Right hindlimb (tissue), 1 donor: ENCODE results near the gene UBE4B.
"Not testable (repeated sequence)": the region's sequence is repeated elsewhere in the genome, so short reads cannot be mapped to it uniquely, and the experiment has no call there.

Experiments used
- DNase-seq: peaks from one replicate; pipeline ENCODE4 v3.0.0-alpha.2; 2018

The UBE4B gene

DNA sequence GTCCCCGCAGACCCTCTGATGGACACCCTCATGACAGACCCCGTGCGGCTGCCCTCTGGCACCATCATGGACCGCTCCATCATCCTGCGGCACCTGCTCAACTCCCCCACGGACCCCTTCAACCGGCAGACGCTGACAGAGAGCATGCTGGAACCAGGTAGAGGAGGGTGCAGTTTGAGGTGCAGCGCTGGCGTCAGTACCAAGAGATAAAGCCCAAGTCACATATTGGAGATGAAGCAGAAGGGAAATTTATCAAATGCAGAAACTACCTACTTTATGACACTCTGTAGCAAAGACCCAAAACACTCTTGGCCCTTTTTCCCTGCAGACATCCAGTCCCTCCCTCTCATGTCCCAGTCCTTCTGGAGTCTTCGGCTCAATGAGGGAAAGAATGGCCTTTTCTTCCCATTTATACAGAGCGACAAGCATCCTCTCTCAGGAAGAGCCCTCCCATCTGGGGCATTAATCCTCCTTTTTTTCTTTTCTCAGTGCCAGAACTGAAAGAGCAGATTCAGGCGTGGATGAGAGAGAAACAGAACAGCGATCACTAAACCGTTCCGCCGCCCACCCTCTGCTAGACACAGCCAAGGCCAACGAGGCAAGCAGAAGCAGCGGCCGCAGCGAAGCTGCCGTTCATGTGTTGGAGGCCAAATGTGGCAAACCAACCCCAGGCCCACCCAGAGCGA, 146.8 kb downstream of the UBE4B start:
- DNase-seq, result no peak

DNA sequence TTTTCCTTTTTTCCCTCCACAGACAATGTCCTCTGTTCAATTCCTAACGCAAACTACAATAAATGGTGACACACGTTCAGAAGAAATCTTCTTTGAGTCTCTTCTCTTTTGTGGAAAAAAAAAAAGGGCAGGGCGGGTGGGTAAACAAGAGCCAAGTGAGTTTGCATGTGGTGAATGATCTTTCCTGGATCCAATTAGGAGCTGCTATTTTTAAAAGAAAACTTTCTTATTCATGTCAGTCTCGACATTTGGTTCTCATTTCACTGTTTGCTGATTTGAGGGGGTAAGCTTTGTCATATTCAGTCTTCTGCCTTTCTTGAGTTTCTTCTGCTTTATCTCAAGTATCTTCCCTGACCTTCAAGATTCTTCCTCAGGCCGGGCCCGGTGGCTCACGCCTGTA, 148.4 kb downstream of the UBE4B start:
- DNase-seq, result no peak

DNA sequence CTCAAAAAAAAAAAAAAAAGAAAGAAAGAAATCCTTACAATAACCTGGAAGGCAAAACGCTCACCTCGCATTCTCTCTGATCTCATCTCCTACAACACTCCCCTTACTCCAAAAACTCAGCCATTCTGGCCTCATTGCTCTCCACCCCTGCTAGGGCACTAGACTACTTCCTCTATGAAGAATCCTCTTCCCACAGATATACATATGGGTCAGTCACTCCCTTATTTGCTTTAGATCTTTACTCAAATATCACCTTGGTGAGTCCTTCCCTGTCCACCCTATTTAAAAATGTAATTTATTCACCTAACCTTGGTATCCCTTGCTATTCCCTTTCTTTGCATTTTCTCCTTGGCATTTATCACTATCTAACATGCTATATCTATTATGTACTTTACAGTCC, 153.0 kb downstream of the UBE4B start:
- no peak for DNase-seq

DNA sequence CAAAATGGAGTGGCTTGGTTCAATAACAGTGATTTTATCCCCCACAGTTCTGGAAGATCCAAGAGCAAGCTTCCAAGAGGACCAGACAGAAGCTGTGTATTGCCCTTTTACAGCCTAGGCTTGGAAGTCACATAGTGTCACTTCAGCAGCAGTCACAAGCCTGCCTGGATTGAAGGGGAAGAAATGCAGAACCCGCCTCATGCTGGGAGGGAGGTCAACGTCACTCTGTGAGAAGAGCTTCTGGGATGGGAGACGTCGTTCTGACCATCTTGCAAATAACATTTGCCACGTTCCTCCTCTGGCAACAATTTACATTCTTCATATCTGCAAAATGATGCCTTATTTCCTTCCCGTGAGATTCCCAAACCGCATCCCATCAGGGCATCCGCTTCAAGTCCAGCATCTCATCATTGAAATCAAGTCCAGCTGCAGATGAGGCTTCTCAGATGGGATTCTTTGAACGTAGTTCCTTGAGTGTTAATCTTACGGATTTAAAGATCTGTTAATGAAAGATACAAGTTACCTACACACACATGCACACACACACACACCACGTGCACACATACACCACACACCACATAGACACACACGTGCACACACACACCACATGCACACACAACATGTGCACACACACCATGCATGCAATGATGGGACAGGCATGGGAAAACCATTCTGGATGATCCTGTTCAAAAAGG, 153.7 kb downstream of the UBE4B start:
- DNase-seq, result no peak

DNA sequence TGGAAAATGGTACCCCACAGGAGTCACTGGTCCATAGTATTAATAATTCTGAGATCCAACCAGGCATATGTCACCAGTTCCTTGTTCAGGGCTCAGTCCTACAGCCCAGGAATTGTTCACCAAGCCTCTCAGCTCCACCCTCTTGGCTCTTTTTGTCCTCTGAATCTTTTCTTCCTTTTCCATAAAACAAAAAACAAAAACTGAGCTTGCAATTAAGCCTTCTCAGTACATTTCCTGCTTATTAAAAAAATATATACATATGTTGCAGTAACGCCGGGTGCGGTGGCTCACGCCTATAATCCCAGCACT, 154.2 kb downstream of the UBE4B start:
- DNase-seq, result no peak

DNA sequence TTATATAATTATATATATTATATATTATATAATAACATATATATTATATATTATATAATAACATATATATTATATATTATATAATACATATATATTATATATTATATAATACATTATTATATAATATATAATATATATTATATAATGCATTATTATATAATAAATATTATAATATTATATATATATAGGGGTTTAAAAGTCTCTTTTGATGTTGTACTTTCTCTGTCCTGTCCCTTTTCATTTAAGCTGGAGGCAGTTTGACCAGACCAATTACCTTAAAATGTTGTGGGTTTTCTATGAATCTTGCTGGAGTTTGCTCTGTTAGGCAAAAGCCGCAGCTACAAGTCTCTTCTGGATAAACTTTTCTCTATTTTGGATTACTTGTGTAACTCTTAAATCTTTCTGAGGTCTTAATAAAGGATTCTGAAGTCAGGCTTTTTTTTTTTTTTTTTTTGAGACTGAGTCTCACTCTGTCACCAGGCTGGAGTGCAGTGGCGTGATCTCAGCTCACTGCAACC, 155.4 kb downstream of the UBE4B start:
- DNase-seq, result no peak

DNA sequence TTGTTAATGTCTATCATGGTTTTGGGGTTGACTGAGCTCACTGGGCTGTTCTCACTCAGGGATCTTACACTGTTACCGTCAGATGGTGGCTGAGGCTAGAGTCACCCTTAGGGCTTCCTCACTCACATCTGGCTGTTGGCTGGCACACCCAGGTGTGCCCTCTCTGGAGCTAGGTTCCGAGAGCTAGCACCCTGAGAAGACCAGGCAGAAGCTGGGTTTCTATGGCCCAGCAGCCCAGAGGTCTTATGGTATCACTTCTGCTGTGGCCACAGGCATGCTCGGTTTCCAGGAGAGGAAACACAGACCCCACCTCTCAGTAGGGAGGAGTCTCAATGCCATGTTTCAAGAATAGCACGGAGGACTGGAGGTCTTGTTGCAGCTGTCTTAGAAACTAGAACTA, 156.9 kb downstream of the UBE4B start:
- DNase-seq, result no peak

DNA sequence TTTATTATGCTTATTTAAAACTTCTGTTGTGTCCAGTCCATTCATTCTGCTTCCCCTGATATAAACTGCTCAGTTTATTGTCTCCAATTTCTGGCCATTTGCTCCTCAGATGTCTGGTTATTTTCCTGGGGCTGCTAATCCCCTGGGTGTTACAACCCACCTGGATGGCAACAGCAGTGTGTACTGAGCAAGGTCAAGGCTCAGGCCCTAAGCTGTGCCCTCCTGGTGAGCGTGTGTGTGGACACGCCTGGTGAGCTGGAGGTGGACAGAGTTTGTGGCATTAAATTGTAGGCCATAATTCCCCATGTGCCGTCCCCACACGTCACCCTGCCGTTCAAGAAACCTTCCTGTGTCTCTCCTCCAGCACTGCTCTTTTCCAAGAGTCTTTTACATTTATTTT, 159.5 kb downstream of the UBE4B start:
- no peak for DNase-seq

DNA sequence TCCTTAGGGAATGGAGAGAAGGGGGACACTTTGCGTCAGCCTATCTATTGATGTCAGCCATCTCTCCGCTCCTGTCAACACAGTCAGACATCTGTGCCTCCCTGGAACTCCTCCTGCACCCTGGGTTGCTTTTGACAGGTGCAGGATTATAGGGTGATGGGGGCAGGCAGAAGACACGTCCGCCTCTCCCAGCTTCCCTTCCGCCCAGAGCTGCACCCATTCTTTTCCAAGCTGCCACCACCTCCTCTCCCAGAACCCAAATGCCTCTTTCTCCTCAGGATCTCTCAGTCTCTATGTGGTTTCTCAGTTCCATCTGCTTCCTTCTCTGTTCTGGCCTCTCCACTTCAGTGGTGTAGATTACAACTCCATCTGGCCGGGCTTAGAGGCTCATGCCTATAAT, 160.5 kb downstream of the UBE4B start:
- DNase-seq, result no peak

DNA sequence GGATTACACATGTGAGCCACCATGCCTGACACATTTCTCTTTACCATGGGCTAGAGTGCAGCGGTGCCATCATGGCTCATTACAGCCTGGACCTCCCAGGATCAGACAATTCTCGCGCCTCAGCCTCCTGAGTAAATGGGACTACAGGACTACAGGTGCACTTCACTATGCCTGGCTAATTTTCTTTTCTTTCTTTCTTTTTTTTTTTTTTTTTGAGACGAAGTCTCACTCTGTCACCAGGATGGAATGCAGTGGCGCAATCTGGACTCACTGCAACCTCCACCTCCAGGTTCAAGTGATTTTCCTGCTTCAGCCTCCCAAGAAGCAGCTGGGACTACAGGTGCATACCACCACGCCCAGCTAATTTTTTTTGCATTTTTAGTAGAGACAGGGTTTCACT, 162.8 kb downstream of the UBE4B start:
- no peak for DNase-seq

DNA sequence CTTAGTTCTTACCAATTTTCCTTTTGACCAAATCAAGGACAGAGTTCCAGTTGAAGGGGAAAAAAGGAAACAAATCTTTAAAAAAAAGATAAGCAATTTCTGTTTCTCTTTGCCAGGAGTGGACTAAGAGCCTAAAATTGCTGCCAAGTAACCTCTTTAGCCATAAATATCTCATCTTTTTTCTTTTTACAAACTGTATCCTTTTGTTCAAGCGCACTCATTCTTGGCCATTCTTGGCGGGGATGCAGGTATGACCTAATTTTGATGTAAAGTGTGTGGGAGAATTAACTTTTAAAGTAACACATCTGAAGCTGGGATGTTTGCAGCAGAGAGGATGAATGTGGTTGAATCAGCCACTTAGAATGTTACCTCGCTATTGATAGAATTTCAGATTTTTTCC, 164.2 kb downstream of the UBE4B start:
- peak; percentile 65 for DNase-seq

DNA sequence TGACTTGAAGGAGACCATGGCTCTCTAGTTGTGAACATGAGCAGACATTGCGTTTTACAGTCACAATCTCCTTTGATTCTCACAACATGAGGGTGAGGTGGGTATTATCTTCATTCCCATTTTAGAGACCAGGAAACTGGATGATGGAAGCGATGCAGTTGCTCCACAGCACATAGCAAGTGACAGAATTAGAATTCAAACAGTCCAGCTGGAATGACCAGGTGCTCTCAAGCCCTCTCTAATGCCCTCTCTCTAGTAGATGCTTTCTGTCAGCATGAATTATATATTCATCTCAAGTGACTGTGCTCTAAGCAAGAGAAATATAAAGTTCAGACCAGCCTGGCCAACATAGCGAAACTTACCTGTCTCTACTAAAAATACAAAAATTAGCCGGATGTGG, 167.9 kb downstream of the UBE4B start:
- no peak for DNase-seq

DNA sequence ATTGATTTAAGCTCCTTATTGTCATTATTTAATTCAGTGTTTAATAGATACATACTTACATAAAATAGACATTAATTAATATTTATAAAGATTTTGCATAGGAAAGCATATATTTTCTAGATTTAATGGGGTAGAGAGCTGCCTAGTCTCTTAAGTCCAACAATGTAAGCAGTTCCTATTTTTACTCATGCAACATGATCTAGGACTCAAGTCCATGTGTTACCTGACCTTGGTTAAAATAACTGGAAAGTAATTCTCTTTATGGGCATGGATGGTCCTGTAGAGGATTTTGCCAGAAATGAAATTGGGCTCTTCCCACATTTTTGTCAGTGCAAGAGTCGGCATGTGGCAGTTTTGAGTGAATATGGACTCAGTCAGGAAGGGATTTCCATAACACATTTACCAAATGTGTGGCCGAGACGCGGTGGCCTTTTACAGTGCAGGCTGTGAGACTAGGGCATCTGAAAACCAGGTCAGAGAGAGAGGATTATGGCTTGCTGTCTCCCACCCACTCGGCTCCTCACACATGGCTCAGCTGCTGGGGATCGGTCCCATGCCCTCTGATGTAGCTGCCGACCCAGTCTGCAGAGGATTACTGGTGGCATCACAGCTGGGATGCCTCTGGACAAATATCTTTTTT, 171.4 kb downstream of the UBE4B start:
- DNase-seq, result no peak

DNA sequence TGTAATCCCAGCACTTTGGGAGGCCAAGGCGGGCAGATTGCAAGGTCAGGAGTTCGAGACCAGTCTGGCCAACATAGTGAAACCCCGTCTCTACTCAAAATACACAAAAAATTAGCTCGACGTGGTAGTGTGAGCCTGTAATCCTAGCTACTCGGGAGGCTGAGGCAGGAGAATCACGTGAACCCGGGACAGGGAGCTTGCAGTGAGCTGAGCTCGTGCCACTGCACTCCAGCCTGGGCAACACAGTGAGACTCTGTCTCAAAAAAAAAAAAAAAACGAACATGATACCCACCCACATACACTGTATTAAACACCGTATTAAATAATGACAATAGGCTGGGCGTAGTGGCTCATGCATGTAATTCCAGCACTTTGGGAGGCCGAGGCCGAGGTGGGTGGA, 172.4 kb downstream of the UBE4B start:
- DNase-seq, result not testable (repeated sequence)

DNA sequence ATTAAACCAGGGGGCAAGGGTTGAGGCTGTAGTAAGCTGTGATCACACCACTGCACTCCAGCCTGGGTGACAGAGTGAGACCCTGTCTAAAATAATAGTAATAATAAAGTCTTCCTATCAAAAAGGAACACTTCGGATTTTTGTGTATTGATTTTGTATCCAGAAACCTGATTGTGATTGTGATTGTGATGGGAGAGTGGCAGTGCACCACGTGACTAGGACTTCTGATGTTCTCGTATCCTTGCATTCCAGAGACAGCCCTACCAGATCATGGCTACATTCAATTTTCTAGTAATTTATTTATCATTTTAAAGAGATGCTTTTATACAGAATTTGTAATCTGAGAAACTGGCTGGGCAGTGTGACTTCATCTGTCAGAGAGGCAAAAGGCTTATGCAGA, 175.1 kb downstream of the UBE4B start:
- DNase-seq, result no peak

DNA sequence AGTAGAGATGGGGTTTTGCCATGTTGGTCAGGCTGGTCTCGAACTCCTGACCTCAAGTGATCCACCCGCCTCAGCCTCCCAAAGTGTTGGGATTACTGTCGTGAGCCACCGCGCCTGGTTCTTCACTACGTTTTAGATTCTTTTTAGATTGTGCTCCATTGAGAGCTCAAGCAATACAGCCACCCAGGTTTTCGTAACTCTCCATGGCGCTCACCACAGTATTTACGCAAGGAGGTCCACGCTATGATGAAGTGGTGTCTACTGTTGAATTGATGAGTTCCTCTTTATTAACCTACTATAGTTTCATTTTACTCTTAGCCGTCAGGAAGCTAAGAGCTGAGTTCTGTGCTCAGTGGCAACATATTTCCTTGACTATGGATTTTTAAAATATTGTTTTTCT, 175.8 kb downstream of the UBE4B start:
- no peak for DNase-seq

DNA sequence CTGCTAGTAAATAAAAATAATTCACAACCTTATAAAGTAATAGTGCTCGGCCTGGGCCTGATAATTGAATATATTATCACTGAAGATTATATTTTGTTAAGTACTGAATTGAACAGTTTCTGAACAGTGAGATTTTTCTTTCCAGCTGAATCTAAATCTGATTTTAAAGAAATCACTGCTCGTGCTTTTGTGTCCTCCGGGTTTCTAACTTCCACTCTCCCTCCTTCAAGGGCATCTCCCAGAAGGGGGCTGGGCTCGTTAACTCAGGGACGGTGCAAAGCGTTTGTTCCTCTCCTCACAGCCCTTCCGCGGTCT, 176.8 kb downstream of the UBE4B start:
- DNase-seq, result no peak

DNA sequence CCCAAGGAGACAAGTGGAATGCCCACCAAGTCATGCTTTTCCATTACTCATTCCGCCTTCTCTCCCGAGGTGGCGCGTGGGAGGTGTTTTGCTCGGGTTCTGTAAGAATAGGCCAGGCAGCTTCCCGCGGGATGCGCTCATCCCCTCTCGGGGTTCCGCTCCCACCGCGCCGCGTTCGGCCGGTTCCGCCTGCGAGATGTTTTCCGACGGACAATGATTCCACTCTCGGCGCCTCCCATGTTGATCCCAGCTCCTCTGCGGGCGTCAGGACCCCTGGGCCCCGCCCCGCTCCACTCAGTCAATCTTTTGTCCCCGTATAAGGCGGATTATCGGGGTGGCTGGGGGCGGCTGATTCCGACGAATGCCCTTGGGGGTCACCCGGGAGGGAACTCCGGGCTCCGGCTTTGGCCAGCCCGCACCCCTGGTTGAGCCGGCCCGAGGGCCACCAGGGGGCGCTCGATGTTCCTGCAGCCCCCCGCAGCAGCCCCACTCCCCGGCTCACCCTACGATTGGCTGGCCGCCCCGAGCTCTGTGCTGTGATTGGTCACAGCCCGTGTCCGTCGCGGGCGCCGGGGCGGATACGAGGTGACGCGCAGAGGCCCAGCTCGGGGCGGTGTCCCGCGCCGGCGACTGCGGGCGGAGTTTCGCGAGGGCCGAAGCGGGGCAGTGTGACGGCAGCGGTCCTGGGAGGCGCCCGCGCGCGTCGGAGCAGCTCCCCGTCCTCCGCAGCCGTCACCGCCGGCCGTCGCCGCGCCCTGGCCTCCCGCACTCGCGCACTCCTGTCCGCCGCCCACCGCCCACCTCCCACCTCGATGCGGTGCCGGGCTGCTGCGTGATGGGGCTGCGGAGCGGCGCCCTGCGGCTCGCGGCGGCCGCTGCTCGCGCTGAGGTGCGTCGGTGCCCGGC, 177.4 kb downstream of the UBE4B start, which contains the start of gene KIF1B:
TSS of gene KIF1B (plus strand) at position 666 of the 906 bp plus-strand sequence. CDS start 21,759 bp downstream, outside the sequence.
- DNase-seq, result peak; percentile 99

DNA sequence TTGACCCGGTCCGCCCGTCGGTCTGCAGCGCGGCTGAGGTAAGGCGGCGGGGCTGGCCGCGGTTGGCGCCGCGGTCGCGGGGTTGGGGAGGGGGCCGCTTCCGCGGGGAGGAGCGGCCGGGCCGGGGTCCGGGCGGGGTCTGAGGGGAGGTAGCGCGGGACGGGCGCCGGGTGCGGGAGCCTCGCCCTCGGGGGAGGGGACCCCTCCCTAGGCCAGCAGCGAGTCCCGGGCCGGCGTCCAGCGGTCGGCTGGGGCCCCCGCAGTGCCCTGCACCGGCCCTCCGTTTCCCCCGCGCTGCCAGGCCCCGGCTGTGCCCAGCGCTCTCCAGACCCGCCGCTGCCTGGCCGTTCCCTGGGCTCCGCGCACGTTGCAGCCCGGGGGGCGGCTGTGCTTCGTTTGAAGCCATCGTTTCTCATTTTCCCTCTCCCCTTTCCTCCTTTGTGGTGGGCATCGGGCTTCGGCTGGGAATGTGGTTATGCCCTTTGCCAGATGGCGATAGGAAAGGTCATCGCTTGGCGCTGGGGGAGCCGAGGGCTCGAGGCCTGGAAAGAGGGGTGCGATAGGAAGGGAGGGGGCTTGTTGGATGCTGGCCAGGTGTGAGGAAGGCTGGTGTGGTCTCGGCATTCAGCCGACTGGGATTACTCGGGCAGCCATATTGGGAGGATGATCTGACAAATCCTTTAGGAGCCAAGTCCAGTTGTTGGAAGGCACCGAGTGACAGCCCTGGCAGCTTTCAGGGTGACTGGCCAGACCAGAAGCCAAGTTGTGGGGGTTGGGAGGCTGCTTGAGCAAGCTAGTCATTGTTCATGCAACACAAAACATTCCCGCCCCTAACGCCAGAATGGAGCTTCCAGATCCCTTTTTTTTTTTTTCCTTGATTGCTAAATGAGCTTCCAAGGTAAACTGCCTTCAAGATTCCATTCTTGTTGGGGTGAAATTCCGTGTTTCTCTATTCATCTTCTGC, 178.4 kb downstream of the UBE4B start:
- DNase-seq, result peak; percentile 91

DNA sequence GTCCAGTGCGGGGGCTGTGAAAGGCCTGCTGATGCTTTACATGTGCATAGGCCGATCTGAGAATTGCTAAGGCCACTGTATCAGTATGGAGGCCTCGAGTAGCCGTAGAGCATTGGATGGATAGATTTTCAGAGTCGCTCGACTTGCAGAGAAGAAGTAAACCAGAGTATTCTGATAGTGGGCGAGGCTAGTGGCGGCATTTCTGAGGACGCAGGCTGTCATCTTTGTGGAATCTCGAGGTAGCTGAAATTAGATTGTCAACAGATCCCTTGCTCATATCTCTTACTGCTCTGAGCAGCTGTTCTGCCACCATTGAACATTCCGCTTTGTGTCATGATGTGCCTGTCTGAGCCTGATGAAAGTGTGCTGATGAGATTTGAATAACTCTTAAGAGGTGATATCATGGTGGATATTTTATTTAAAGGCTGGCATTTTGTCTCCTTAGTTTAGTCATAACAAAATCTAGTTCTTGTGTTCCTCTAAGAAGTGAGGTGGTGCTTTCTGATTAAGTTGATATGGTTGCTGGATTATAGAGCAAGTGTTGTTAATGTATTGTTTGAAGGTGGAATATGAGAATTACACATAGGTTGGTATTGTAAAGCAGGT, 179.2 kb downstream of the UBE4B start:
- DNase-seq, result peak; percentile 62

DNA sequence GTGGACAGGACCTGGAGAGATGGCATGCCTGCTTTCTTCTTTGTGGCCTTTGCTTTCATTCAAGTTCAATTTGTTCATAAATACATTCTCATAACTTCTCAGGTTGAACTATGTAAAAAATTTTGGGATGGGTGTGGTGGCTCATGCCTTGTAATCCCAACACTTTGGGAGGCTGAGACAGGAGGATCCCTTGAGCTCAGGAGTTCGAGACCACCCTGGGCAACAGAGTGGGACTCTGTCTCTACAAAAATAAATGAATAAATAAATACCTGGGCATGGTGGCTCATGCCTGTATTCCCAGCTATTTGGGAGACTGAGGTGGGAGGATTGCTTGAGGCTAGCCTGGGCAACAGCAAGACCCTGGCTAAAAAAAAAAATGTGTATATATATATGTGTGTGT, 179.7 kb downstream of the UBE4B start:
- no peak for DNase-seq
